ENCODE results near the gene COX20.

Gene COX20

DNA sequence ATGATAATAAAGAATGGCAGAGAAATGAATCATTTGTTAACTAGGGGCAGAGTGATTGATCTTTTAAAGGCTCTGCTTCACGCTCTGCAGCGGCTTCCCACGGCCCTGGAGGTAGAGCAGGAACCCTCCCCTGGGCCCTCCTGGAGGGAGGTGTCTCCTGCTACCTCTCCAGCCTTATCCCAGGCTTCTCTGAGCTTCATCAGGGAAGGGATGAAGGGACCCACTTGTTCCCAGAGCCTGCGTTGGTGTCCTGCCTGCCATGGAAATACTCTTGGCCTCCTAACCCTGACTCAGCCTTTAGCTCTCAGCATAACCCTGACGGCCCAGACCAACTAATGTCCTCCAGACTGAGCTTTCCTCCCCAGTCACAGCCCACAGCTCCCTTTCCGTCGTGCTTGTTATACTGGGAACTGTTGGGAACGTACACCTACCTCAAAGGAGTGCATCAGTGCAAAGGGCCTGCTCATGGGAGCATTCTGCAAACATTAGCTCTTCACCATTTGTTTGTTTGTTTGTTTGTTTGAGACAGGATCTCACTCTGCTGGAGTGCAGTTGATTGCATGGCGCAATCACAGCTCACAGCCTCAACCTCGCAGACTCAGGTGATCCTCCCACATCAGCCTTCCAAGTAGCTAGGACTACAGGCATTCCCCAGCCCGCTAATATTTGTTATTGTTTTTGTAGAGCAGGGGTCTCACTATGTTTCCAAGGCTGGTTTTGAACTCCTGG, 46.3 kb downstream of the COX20 start:
- DNase-seq: no peak

DNA sequence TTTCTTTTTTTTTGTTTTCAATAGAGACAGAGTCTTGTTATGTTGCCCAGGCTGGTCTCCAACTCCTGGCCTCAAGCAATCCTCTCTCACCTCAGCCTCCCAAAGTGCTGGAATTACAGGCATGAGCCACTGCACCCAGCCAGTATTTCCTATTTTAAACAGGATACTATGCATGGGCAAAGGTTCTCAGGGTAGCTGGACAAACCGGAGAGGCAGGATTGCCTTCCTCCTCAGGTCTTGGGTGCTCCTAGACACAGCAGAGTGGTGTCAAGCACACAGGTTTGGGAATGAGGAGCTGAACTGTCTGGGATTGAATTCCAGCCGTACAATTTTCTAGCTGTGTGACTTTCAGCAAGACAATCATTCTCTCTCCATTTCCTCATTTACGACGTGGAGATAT, 51.8 kb downstream of the COX20 start:
- no peak for DNase-seq

- no peak for DNase-seq
Observed at GRCh38 chr1:244893836-244894235, 58.4 kb downstream of the COX20 start.

Measured in effector CD8-positive, alpha-beta T cell (primary cell).